Body of pancreas (tissue), 4 donors: ENCODE measurements around the gene SERPINA6. TPM values are rescaled to one million over a fixed set of nuclear protein-coding genes. Genes with fewer than 3 reads are reported as not detected.
"Not testable (repeated sequence)": the region's sequence is repeated elsewhere in the genome, so short reads cannot be mapped to it uniquely, and the experiment has no call there.

ENCODE experiments used
- ATAC-seq: fragments of 150-250 bp; one replicate; pipeline ENCODE4 v1.9.1; 2016
- DNase-seq, 4 donors: peaks; one replicate each; pipeline ENCODE4 v3.0.0-alpha.2; 2019
- H3K27ac ChIP-seq, 4 donors: fragments of 200-600 bp; sonication (generic); 1 replicate in 3 of 4; 2 replicates in 1 of 4; pipeline versions ENCODE4 v1.5.1 to v1.6.1; 2016 to 2019; ENCODE audit warnings: mild to moderate bottlenecking in 1 of 4, mixed read lengths in 1 of 4, moderate library complexity in 1 of 4
- H3K27me3 ChIP-seq, 2 donors: fragments of 200-600 bp; sonication (generic); one replicate each; pipeline ENCODE4 v1.6.0; 2016; ENCODE audit warnings: mild to moderate bottlenecking in 1 of 2
- H3K36me3 ChIP-seq, 2 donors: fragments of 200-600 bp; sonication (generic); replicated peaks in 1 of 2; 2 replicates each; pipeline ENCODE4 v1.5.1; 2016; ENCODE audit warnings: low read depth in 2 of 2; ENCODE audit not compliant: insufficient read depth in 1 of 2
- H3K4me1 ChIP-seq: fragments of 200-600 bp; sonication (generic); one replicate; pipeline ENCODE4 v1.6.0; 2016
- H3K4me3 ChIP-seq, 2 donors: fragments of 200-600 bp; sonication (generic); 1 replicate in 1 of 2; 2 replicates in 1 of 2; pipeline ENCODE4 v1.5.1; 2016 to 2019
- H3K9me3 ChIP-seq, 3 donors: fragments of 200-600 bp; sonication (generic); 1 replicate in 2 of 3; 2 replicates in 1 of 3; pipeline ENCODE4 v1.5.1; 2016
- POLR2A ChIP-seq, 3 donors: fragments of 450-650 bp; IDR thresholded peaks; one replicate each; pipeline ENCODE4 v1.6.1; 2016; ENCODE audit warnings: antibody characterized with exemption in 3 of 3, mild to moderate bottlenecking in 2 of 3
- WGBS, 2 donors: methylation state at CpG; one replicate each; pipeline ENCODE4 v1.1.5; 2017; 5-methylcytosine and 5-hydroxymethylcytosine counted together
- intact Hi-C: fragments of 100-400 bp; cut with DNase I; formaldehyde crosslinking; loops from one replicate; pipeline ENCODE4 v1.15.1; 2023
- total RNA-seq, 2 donors: library from RNA; depleted of rRNA; stranded (reverse); fragments of >200 nt; gene quantifications; one replicate each; pipeline ENCODE4 v1.1.0, GENCODE V29; 2016
- TF ChIP-seq, protein P1 (sequence below), 7 experiments: fragments of 450-650 bp in 4 of 7; fragments of 200-600 bp in 3 of 7; sonication (generic) in 3 of 7; IDR thresholded peaks; one replicate each; pipeline ENCODE4 v1.5.1; 2016 to 2019; ENCODE audit warnings: antibody characterized with exemption in 7 of 7

SERPINA6 gene
- total RNA-seq, 2 donors from 2014 or later = 6.5 to 10.9 TPM

DNA sequence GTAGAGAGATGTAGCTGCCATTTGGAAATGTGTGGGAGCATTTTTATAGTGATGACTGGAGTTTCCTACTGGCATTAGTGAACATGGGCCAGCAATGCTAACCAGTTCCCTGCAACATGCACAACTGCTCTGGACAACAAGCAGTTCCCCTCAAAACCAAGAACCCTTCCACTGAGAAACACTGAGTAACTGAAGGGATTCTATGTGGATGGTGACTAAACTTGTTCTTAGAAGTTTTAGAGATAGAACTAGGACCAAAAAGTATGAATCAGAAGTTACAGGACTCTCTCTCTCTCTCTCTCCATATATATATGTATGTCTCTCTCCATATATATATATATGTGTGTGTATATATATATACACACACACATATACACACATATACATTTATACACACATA lies 38.0 kb downstream of the SERPINA6 start:
- DNase-seq = no peak
- Histone ChIP-seq H3K27ac (no peak overlapping the region), H3K36me3 (no peaks in the 10 kb centered on the region), H3K9me3 (no peaks in the 10 kb centered on the region), H3K27me3 (no peaks in the 10 kb centered on the region), H3K4me1 (no peaks in the 10 kb centered on the region), H3K4me3 (no peak overlapping the region)
- TF ChIP-seq, protein P1, sequence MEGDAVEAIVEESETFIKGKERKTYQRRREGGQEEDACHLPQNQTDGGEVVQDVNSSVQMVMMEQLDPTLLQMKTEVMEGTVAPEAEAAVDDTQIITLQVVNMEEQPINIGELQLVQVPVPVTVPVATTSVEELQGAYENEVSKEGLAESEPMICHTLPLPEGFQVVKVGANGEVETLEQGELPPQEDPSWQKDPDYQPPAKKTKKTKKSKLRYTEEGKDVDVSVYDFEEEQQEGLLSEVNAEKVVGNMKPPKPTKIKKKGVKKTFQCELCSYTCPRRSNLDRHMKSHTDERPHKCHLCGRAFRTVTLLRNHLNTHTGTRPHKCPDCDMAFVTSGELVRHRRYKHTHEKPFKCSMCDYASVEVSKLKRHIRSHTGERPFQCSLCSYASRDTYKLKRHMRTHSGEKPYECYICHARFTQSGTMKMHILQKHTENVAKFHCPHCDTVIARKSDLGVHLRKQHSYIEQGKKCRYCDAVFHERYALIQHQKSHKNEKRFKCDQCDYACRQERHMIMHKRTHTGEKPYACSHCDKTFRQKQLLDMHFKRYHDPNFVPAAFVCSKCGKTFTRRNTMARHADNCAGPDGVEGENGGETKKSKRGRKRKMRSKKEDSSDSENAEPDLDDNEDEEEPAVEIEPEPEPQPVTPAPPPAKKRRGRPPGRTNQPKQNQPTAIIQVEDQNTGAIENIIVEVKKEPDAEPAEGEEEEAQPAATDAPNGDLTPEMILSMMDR (IDR thresholded peaks at IDR 0.05) = no peak
- no peak for TF ChIP-seq POLR2A (IDR thresholded peaks at IDR 0.05)
- no peak for ATAC-seq
- intact Hi-C loops = no loop called here

DNA sequence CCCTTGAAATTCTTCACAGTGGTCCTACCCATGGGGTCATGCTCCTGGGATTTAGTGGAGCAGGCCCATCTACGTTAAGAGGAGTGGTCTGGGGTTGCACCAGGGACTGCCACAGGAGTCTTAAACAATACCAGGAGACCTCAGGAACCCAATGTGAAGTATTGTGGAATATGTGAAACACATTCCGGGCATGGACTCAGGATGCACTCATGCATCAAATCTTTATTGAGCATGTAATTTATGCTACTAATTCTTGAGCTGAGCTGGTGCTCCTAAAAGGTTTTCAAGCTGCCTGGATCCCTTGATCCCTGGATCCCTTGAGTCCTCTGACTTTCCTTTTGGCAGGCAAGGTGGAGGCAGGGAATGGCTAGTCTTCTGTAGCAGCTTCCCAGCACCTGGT lies 38.9 kb downstream of the SERPINA6 start:
- Histone ChIP-seq H3K36me3 (no peaks in the 10 kb centered on the region), H3K27me3 (no peaks in the 10 kb centered on the region), H3K9me3 (no peaks in the 10 kb centered on the region), H3K27ac (no peak overlapping the region), H3K4me1 (no peaks in the 10 kb centered on the region), H3K4me3 (no peak overlapping the region)
- ATAC-seq = no peak
- WGBS, 2 donors = 63 to 81% methylated on average over 2 of the region's 2 CpGs
- no peak for TF ChIP-seq POLR2A (IDR thresholded peaks at IDR 0.05)
- TF ChIP-seq, protein P1 (IDR thresholded peaks at IDR 0.05) = no peak
- no peak for DNase-seq
- intact Hi-C loops = no loop called here

DNA sequence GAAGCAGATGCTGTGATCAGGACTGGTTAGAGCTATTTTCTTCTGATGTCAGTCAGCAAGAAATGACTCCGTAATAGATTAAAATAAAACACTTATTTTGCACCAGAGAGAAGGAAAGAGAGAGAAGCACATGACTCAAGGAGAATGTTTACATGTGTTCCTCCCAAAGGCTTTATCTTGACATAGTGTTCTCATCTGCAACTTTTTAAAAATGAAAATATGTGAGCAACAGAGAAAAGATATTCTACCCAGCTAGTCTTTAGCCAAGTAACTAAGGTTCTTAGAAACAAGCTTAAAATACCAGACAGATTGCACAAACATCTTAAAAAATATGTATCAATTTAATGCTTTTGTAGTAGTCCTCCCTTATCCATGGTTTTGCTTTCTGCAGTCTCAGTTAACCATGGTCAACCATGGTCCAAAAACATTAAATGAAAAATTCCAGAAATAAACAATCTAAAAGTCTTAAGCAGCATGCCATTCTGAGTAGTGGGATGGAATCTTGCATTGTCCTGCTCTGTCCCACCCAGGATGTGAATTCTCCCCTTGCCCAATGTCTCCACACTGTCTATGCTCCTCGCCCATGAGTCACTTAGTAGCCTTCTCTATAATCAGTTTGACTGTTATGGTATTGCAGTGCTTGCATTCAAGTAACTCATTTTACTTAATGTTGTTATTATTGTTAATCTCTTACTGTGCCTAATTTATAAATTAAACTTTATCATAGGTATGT lies 40.0 kb downstream of the SERPINA6 start:
- no peak for ATAC-seq

DNA sequence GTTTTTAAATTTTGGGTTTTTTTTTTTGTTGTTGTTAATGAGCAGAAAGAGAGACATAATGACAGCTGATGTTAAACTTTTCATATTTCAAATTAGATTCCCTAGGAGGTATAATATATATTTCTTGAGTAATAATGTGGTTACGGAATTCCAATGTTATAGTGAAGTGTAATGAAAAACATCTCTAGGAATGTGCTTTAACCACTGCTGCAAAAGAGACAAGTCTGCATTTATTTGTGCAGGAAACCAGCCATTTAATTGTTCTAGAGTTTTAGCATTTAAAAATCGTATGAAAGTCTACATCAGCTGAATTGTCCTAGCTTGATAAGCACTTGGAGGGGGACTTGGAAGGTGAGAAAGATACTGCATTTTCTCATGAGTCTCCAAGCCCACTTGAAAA lies 44.4 kb downstream of the SERPINA6 start:
- Histone ChIP-seq H3K4me3 (no peak overlapping the region), H3K27me3 (no peaks in the 10 kb centered on the region), H3K27ac (no peak overlapping the region), H3K9me3 (no peaks in the 10 kb centered on the region), H3K36me3 (no peaks in the 10 kb centered on the region), H3K4me1 (no peaks in the 10 kb centered on the region)
- ATAC-seq = no peak
- TF ChIP-seq, protein P1 (IDR thresholded peaks at IDR 0.05) = no peak
- no peak for TF ChIP-seq POLR2A (IDR thresholded peaks at IDR 0.05)
- WGBS, 2 donors = 72 to 79% methylated on average over 2 of the region's 2 CpGs
- intact Hi-C loops = no loop called here
- no peak for DNase-seq

More for the DNA sequence above, 40.0 kb downstream of the SERPINA6 start:
- no peaks in the 10 kb centered on the region for H3K36me3 ChIP-seq
- TF ChIP-seq, protein P1 (IDR thresholded peaks at IDR 0.05) = no peak
- no peak for TF ChIP-seq POLR2A (IDR thresholded peaks at IDR 0.05)
- no peak overlapping the region for H3K4me3 ChIP-seq
- no peaks in the 10 kb centered on the region for H3K4me1 ChIP-seq
- WGBS, 2 donors = 81 to 97% methylated on average over 2 of the region's 2 CpGs
- no peaks in the 10 kb centered on the region for H3K9me3 ChIP-seq
- no peak overlapping the region for H3K27ac ChIP-seq
- H3K27me3 ChIP-seq = no peaks in the 10 kb centered on the region
- intact Hi-C loops = no loop called here
- no peak for DNase-seq

DNA sequence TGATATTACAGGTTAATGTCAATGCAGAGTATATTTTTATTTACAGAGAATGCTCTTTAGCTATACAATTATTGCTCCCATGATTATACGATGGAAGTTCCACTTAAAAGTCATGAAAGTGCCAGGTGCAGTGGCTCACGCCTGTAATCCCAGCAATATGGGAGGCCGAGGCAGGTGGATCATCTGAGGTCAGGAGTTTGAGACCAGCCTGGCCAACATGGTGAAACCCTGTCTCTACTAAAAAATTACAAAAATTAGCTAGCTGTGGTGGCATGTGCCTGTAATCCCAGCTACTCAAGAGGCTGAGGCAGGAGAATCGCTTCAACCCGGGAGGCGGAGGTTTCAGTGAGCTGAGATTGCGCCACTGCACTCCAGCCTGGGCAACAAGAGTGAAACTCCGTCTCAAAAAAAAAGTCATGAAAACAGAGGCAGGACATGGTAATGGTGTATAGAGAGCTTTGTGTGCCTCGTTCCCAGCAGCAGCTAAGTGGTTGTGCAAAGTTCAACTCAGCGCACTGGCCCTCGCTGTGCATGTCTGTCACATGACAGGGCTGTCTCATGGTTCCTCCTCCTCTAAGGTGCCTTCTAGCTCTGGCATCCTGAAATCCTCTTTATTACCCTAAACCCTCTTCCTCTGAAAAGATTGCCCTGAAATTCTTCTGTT lies 46.1 kb downstream of the SERPINA6 start:
- H3K36me3 ChIP-seq, H3K27me3 ChIP-seq, intact Hi-C loops, H3K4me3 ChIP-seq, H3K27ac ChIP-seq, H3K4me1 ChIP-seq, ATAC-seq, H3K9me3 ChIP-seq: not testable (repeated sequence)
- DNase-seq = peak in 2 of 4 donors; percentile 26 to 48
- WGBS, 2 donors = 81 to 86% methylated on average over 11 of the region's 11 CpGs
